Measurements from ENCODE around the gene ARID3C. TPM values are rescaled to one million over a fixed set of nuclear protein-coding genes. Genes with fewer than 3 reads are reported as not detected.
A peak's percentile ranks its signal among the peaks of the same experiment; 100 is the strongest.

Gene ARID3C
- total and polyA plus RNA-seq, 2 donors (not counting 1 experiment from before 2014, with no cell fraction given): 0.17 TPM; not detected in 1

DNA sequence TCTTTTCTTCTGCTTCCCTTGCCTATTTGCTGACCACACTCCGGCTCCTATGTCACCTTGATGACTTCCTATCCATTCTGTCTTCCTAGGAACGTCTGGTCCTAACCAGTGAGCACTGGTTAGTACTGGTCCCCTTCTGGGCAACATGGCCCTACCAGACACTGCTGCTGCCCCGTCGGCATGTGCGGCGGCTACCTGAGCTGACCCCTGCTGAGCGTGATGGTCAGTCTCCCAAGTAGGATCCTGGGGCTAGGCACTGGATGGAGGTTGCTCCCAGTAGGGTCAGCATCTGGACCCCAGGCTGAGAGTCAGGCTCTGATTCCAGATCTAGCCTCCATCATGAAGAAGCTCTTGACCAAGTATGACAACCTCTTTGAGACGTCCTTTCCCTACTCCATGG is 19.8 kb upstream of the ARID3C start:
- Histone ChIP-seq H3K27ac (ENCODE audit: insufficient read depth, low read length) (no peak overlapping the region), H3K4me3 (replicated peaks in 1 of 4; ENCODE audit: control extremely low read depth in 1 of 4, insufficient read depth in 1 of 4, low read depth in 3 of 4, low read length in 4 of 4) (no peak overlapping the region), H3K9me3 (ENCODE audit: control insufficient read depth, insufficient read depth, low read depth, low read length) (no peaks in the 10 kb centered on the region), H4K20me1 (ENCODE audit: control insufficient read depth, extremely low read depth, insufficient read depth, low read length) (no peaks in the 10 kb centered on the region), H3K9ac (ENCODE audit: insufficient read depth, low read length) (no peak overlapping the region), H3K36me3 (ENCODE audit: control insufficient read depth, insufficient read depth, low read length) (peaks cover 6% of the 10 kb centered on the region), H3K79me2 (ENCODE audit: control insufficient read depth, insufficient read depth, low read length) (peaks cover 10% of the 10 kb centered on the region), H3K4me1 (ENCODE audit: control insufficient read depth, extremely low read depth, insufficient read depth, low read length) (peaks cover 30% of the 10 kb centered on the region), H3K27me3 (ENCODE audit: control insufficient read depth, insufficient read depth, low read length) (no peaks in the 10 kb centered on the region), H2AFZ (ENCODE audit: low read length) (no peak overlapping the region), H3K4me2 (ENCODE audit: extremely low read depth, insufficient read depth, low read length) (no peak overlapping the region)
- TF ChIP-seq, protein P1, sequence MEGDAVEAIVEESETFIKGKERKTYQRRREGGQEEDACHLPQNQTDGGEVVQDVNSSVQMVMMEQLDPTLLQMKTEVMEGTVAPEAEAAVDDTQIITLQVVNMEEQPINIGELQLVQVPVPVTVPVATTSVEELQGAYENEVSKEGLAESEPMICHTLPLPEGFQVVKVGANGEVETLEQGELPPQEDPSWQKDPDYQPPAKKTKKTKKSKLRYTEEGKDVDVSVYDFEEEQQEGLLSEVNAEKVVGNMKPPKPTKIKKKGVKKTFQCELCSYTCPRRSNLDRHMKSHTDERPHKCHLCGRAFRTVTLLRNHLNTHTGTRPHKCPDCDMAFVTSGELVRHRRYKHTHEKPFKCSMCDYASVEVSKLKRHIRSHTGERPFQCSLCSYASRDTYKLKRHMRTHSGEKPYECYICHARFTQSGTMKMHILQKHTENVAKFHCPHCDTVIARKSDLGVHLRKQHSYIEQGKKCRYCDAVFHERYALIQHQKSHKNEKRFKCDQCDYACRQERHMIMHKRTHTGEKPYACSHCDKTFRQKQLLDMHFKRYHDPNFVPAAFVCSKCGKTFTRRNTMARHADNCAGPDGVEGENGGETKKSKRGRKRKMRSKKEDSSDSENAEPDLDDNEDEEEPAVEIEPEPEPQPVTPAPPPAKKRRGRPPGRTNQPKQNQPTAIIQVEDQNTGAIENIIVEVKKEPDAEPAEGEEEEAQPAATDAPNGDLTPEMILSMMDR (conservative IDR thresholded peaks at IDR 0.05 in 1 of 2, IDR thresholded peaks at IDR 0.05 in 1 of 2; ENCODE audit: low read depth in 1 of 2, low read length in 2 of 2): no peak
- TF ChIP-seq EZH2 (IDR thresholded peaks at IDR 0.05; ENCODE audit: low read length, missing control alignments): no peak
- no peak for DNase-seq (ENCODE audit: low read depth in 2 of 2)

DNA sequence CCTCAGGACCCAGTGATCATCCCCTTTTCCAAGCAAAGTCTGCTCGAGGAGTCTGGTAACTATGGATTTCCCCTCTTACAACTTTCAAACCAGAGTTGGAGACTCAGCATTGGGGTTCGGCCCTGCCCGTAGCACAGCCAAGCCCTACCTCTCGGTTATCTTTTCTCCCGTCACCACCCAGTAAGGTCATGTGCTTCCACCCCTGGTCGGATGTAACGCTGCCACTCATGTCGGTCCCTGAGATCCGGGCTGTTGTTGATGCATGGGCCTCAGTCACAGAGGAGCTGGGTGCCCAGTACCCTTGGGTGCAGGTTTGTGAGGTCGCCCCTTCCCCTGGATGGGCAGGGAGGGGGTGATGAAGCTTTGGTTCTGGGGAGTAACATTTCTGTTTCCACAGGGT is 18.8 kb upstream of the ARID3C start:
- no peak overlapping the region for H3K27ac ChIP-seq (ENCODE audit: insufficient read depth, low read length)
- TF ChIP-seq, protein P1 (conservative IDR thresholded peaks at IDR 0.05 in 1 of 2, IDR thresholded peaks at IDR 0.05 in 1 of 2; ENCODE audit: low read depth in 1 of 2, low read length in 2 of 2): no peak
- no peak for TF ChIP-seq EZH2 (IDR thresholded peaks at IDR 0.05; ENCODE audit: low read length, missing control alignments)
- H3K4me3 ChIP-seq (replicated peaks in 1 of 4; ENCODE audit: control extremely low read depth in 1 of 4, insufficient read depth in 1 of 4, low read depth in 3 of 4, low read length in 4 of 4): peak overlapping the region; percentile 73 to 89 (median 82)
- H3K9me3 ChIP-seq (ENCODE audit: control insufficient read depth, insufficient read depth, low read depth, low read length): no peaks in the 10 kb centered on the region
- H3K9ac ChIP-seq (ENCODE audit: insufficient read depth, low read length): no peak overlapping the region
- no peak overlapping the region for H2AFZ ChIP-seq (ENCODE audit: low read length)
- H3K4me2 ChIP-seq (ENCODE audit: extremely low read depth, insufficient read depth, low read length): peak overlapping the region; percentile 99
- peaks cover 23% of the 10 kb centered on the region for H3K4me1 ChIP-seq (ENCODE audit: control insufficient read depth, extremely low read depth, insufficient read depth, low read length)
- H3K36me3 ChIP-seq (ENCODE audit: control insufficient read depth, insufficient read depth, low read length): peaks cover 6% of the 10 kb centered on the region
- no peaks in the 10 kb centered on the region for H3K27me3 ChIP-seq (ENCODE audit: control insufficient read depth, insufficient read depth, low read length)
- peaks cover 10% of the 10 kb centered on the region for H3K79me2 ChIP-seq (ENCODE audit: control insufficient read depth, insufficient read depth, low read length)
- DNase-seq (ENCODE audit: low read depth in 2 of 2): no peak
- no peaks in the 10 kb centered on the region for H4K20me1 ChIP-seq (ENCODE audit: control insufficient read depth, extremely low read depth, insufficient read depth, low read length)

DNA sequence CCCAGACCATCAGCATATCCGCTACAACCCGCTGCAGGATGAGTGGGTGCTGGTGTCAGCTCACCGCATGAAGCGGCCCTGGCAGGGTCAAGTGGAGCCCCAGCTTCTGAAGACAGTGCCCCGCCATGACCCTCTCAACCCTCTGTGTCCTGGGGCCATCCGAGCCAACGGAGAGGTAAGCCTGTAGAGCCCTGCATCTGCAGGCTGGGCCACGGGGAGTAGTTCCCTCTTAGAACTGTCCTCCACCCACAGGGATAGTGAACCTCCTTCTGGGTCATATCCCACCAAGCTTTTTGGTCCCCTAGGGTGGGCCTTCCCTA is 18.2 kb upstream of the ARID3C start:
- H3K27me3 ChIP-seq (ENCODE audit: control insufficient read depth, insufficient read depth, low read length): no peaks in the 10 kb centered on the region
- H2AFZ ChIP-seq (ENCODE audit: low read length): peak overlapping the region; percentile 99
- H3K4me2 ChIP-seq (ENCODE audit: extremely low read depth, insufficient read depth, low read length): peak overlapping the region; percentile 99
- H3K27ac ChIP-seq (ENCODE audit: insufficient read depth, low read length): peak overlapping the region; percentile 67
- DNase-seq (ENCODE audit: low read depth in 2 of 2): no peak
- peak overlapping the region; percentile 79 for H3K9ac ChIP-seq (ENCODE audit: insufficient read depth, low read length)
- no peaks in the 10 kb centered on the region for H3K9me3 ChIP-seq (ENCODE audit: control insufficient read depth, insufficient read depth, low read depth, low read length)
- H3K36me3 ChIP-seq (ENCODE audit: control insufficient read depth, insufficient read depth, low read length): peaks cover 6% of the 10 kb centered on the region
- peaks cover 10% of the 10 kb centered on the region for H3K79me2 ChIP-seq (ENCODE audit: control insufficient read depth, insufficient read depth, low read length)
- TF ChIP-seq, protein P1 (conservative IDR thresholded peaks at IDR 0.05 in 1 of 2, IDR thresholded peaks at IDR 0.05 in 1 of 2; ENCODE audit: low read depth in 1 of 2, low read length in 2 of 2): no peak
- no peak for TF ChIP-seq EZH2 (IDR thresholded peaks at IDR 0.05; ENCODE audit: low read length, missing control alignments)
- H3K4me1 ChIP-seq (ENCODE audit: control insufficient read depth, extremely low read depth, insufficient read depth, low read length): peaks cover 18% of the 10 kb centered on the region
- H3K4me3 ChIP-seq (replicated peaks in 1 of 4; ENCODE audit: control extremely low read depth in 1 of 4, insufficient read depth in 1 of 4, low read depth in 3 of 4, low read length in 4 of 4): peak overlapping the region; percentile 73 to 89 (median 82)
- H4K20me1 ChIP-seq (ENCODE audit: control insufficient read depth, extremely low read depth, insufficient read depth, low read length): no peaks in the 10 kb centered on the region
